ENCODE results near the gene AEN.

GRCh38 chr15:88607951-88608350, 13.2 kb upstream of the AEN start:
- TF ChIP-seq EZH2 (IDR thresholded peaks at IDR 0.05; ENCODE audit: borderline replicate concordance, low read depth, low read length, severe bottlenecking) (no peak), POLR2A (IDR thresholded peaks at IDR 0.05; ENCODE audit: low read depth, low read length) (no peak), POLR2AphosphoS5 (IDR thresholded peaks at IDR 0.05; ENCODE audit: insufficient read depth, low read depth, low read length) (no peak)
- TF ChIP-seq, protein P1, sequence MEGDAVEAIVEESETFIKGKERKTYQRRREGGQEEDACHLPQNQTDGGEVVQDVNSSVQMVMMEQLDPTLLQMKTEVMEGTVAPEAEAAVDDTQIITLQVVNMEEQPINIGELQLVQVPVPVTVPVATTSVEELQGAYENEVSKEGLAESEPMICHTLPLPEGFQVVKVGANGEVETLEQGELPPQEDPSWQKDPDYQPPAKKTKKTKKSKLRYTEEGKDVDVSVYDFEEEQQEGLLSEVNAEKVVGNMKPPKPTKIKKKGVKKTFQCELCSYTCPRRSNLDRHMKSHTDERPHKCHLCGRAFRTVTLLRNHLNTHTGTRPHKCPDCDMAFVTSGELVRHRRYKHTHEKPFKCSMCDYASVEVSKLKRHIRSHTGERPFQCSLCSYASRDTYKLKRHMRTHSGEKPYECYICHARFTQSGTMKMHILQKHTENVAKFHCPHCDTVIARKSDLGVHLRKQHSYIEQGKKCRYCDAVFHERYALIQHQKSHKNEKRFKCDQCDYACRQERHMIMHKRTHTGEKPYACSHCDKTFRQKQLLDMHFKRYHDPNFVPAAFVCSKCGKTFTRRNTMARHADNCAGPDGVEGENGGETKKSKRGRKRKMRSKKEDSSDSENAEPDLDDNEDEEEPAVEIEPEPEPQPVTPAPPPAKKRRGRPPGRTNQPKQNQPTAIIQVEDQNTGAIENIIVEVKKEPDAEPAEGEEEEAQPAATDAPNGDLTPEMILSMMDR (IDR thresholded peaks at IDR 0.05; ENCODE audit: extremely low read depth in 1 of 2, insufficient read depth in 1 of 2, low read depth in 1 of 2, low read length in 2 of 2) = no peak
